ENCODE measurements around the gene CTDSPL2.

- TF ChIP-seq, protein P1, sequence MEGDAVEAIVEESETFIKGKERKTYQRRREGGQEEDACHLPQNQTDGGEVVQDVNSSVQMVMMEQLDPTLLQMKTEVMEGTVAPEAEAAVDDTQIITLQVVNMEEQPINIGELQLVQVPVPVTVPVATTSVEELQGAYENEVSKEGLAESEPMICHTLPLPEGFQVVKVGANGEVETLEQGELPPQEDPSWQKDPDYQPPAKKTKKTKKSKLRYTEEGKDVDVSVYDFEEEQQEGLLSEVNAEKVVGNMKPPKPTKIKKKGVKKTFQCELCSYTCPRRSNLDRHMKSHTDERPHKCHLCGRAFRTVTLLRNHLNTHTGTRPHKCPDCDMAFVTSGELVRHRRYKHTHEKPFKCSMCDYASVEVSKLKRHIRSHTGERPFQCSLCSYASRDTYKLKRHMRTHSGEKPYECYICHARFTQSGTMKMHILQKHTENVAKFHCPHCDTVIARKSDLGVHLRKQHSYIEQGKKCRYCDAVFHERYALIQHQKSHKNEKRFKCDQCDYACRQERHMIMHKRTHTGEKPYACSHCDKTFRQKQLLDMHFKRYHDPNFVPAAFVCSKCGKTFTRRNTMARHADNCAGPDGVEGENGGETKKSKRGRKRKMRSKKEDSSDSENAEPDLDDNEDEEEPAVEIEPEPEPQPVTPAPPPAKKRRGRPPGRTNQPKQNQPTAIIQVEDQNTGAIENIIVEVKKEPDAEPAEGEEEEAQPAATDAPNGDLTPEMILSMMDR (conservative IDR thresholded peaks at IDR 0.05; ENCODE audit: low read depth, low read length), result no peak
- TF ChIP-seq EZH2 (IDR thresholded peaks at IDR 0.05; ENCODE audit: borderline replicate concordance, low read depth, low read length, poor library complexity, severe bottlenecking), result no peak
Measured at GRCh38 chr15:44525018-44525417, 97.6 kb downstream of the CTDSPL2 start.

All from A673 (cell line).